Smooth muscle cell (in vitro differentiated cells): ENCODE results near the gene DLG3. TPM values are rescaled to one million over a fixed set of nuclear protein-coding genes. Genes with fewer than 3 reads are reported as not detected.
A peak's percentile ranks its signal among the peaks of the same experiment; 100 is the strongest.

Experiments
- DNase-seq: peaks from one replicate; lab custom pipeline; 2025; ENCODE audit not compliant: unreplicated experiment; lab: John Stamatoyannopoulos, UW
- H2AFZ ChIP-seq: fragments of 200-600 bp; sonication (generic); 2 replicates; pipeline ENCODE4 v1.6.0; 2016; ENCODE audit warnings: antibody characterized with exemption, low read depth, mild to moderate bottlenecking
- H3F3A ChIP-seq: fragments of 200-600 bp; sonication (generic); 2 replicates; pipeline ENCODE4 v1.6.0; 2017; ENCODE audit warnings: antibody characterized with exemption, low read depth
- H3K27ac ChIP-seq: fragments of 200-600 bp; sonication (generic); 2 replicates; pipeline ENCODE4 v1.5.1; 2016; ENCODE audit warnings: low read depth, mild to moderate bottlenecking
- H3K27me3 ChIP-seq: fragments of 200-600 bp; sonication (generic); 2 replicates; pipeline ENCODE4 v1.6.1; 2016; ENCODE audit warnings: low read depth, mild to moderate bottlenecking
- H3K36me3 ChIP-seq: fragments of 200-600 bp; sonication (generic); 2 replicates; pipeline ENCODE4 v1.5.1; 2016; ENCODE audit warnings: low read depth
- H3K4me1 ChIP-seq: fragments of 200-600 bp; sonication (generic); 2 replicates; pipeline ENCODE4 v1.5.1; 2016; ENCODE audit warnings: low read depth
- H3K4me2 ChIP-seq: fragments of 200-600 bp; sonication (generic); 2 replicates; pipeline ENCODE4 v1.6.0; 2016; ENCODE audit warnings: mild to moderate bottlenecking
- H3K4me3 ChIP-seq: fragments of 200-600 bp; sonication (generic); 2 replicates; pipeline ENCODE4 v1.5.1; 2016; ENCODE audit warnings: mild to moderate bottlenecking
- H3K79me2 ChIP-seq: fragments of 200-600 bp; sonication (generic); 2 replicates; pipeline ENCODE4 v1.6.0; 2016; ENCODE audit warnings: low read depth, mild to moderate bottlenecking
- H3K9ac ChIP-seq: fragments of 200-600 bp; sonication (generic); 2 replicates; pipeline ENCODE4 v1.6.0; 2016; ENCODE audit warnings: low read depth
- H3K9me3 ChIP-seq: fragments of 200-600 bp; sonication (generic); replicated peaks from 2 replicates; pipeline ENCODE4 v1.5.1; 2016; ENCODE audit warnings: low read depth
- H4K20me1 ChIP-seq: fragments of 200-600 bp; sonication (generic); 2 replicates; pipeline ENCODE4 v1.6.0; 2016; ENCODE audit warnings: low read depth
- CTCF ChIP-seq: fragments of 200-600 bp; sonication (generic); IDR thresholded peaks from 2 replicates; pipeline ENCODE4 v1.5.1; 2017; ENCODE audit warnings: borderline replicate concordance, mild to moderate bottlenecking, antibody characterized with exemption; ENCODE audit not compliant: insufficient read depth, poor library complexity, severe bottlenecking
- WGBS: methylation state at CpG from one replicate; pipeline ENCODE4 v1.1.7; 2016; ENCODE audit warnings: low lambda C conversion rate; 5-methylcytosine and 5-hydroxymethylcytosine counted together
- polyA plus RNA-seq: library from polyadenylated mRNA; unstranded; fragments of >200 nt; fragmentation: Nextera tagmentation; extraction: Ambion mirVana; gene quantifications from 2 replicates; pipeline ENCODE4 v1.2.1, GENCODE V29; 2016
- total RNA-seq: library from RNA; depleted of rRNA; stranded (reverse); fragments of >200 nt; gene quantifications from 2 replicates; pipeline ENCODE4 v1.2.3, GENCODE V29; 2014

The DLG3 gene
- total and polyA plus RNA-seq, 2 experiments from 2014 or later, result 14.5 to 39.6 TPM

- no peaks in the 10 kb centered on the region for H3K79me2 ChIP-seq
- H3K4me1 ChIP-seq, result no peaks in the 10 kb centered on the region
- no peak for TF ChIP-seq CTCF
- no peak overlapping the region for H3K9ac ChIP-seq
- no peaks in the 10 kb centered on the region for H3K9me3 ChIP-seq
- H3K27ac ChIP-seq, result no peak overlapping the region
- H3F3A ChIP-seq, result no peaks in the 10 kb centered on the region
- H3K36me3 ChIP-seq, result no peaks in the 10 kb centered on the region
- no peak overlapping the region for H2AFZ ChIP-seq
- H4K20me1 ChIP-seq, result no peaks in the 10 kb centered on the region
- no peak overlapping the region for H3K4me2 ChIP-seq
- DNase-seq, result no peak
- 75% methylated on average over 1 of the region's 1 CpG for WGBS
- peaks cover 17% of the 10 kb centered on the region for H3K27me3 ChIP-seq
- H3K4me3 ChIP-seq, result no peak overlapping the region
Measured at GRCh38 chrX:70439016-70439415, 5.6 kb upstream of the DLG3 start.

GRCh38 chrX:70442224-70442623, 2.4 kb upstream of the DLG3 start:
- TF ChIP-seq CTCF, result no peak
- Histone ChIP-seq H4K20me1 (no peaks in the 10 kb centered on the region), H3K79me2 (no peaks in the 10 kb centered on the region), H3K4me2 (no peak overlapping the region), H3K27me3 (peaks cover 34% of the 10 kb centered on the region), H2AFZ (no peak overlapping the region), H3F3A (no peaks in the 10 kb centered on the region), H3K27ac (no peak overlapping the region), H3K9me3 (no peaks in the 10 kb centered on the region), H3K4me1 (no peaks in the 10 kb centered on the region), H3K36me3 (no peaks in the 10 kb centered on the region), H3K4me3 (no peak overlapping the region), H3K9ac (no peak overlapping the region)
- WGBS, result 68% methylated on average over 6 of the region's 6 CpGs
- no peak for DNase-seq

- Histone ChIP-seq H3K9me3 (no peaks in the 10 kb centered on the region), H3K36me3 (no peaks in the 10 kb centered on the region), H3F3A (no peaks in the 10 kb centered on the region), H3K79me2 (no peaks in the 10 kb centered on the region), H3K27ac (no peak overlapping the region), H3K4me1 (no peaks in the 10 kb centered on the region), H4K20me1 (no peaks in the 10 kb centered on the region), H3K9ac (no peak overlapping the region), H3K4me3 (no peak overlapping the region), H3K27me3 (peaks cover 34% of the 10 kb centered on the region), H3K4me2 (peak overlapping the region; percentile 40), H2AFZ (no peak overlapping the region)
- no peak for TF ChIP-seq CTCF
- DNase-seq, result no peak
- WGBS, result 71% methylated on average over 27 of the region's 61 CpGs
Measured at GRCh38 chrX:70444946-70445656, 466 bp downstream of the DLG3 start.

- TF ChIP-seq CTCF, result no peak
- DNase-seq, result no peak
Measured at GRCh38 chrX:70445951-70446350, 1.3 kb downstream of the DLG3 start.

More at GRCh38 chrX:70445951-70446350, 1.3 kb downstream of the DLG3 start:
- Histone ChIP-seq H3K4me2 (no peak overlapping the region), H3K27me3 (peaks cover 33% of the 10 kb centered on the region), H3F3A (no peaks in the 10 kb centered on the region), H3K4me1 (no peaks in the 10 kb centered on the region), H3K36me3 (no peaks in the 10 kb centered on the region), H4K20me1 (no peaks in the 10 kb centered on the region), H3K9me3 (no peaks in the 10 kb centered on the region), H3K4me3 (no peak overlapping the region), H3K27ac (no peak overlapping the region), H3K79me2 (no peaks in the 10 kb centered on the region), H3K9ac (no peak overlapping the region), H2AFZ (no peak overlapping the region)
- WGBS, result 91% methylated on average over 8 of the region's 9 CpGs
